Sigmoid colon (tissue), 7 donors: Measurements from ENCODE around the gene HMCN2. TPM values are rescaled to one million over a fixed set of nuclear protein-coding genes. Genes with fewer than 3 reads are reported as not detected.

Experiments
- DNase-seq: peaks from one replicate; pipeline ENCODE4 v3.0.0-alpha.2; 2019
- H3K27ac ChIP-seq, 4 donors: fragments of 200-600 bp; sonication (generic); one replicate each; pipeline ENCODE4 v1.5.1; 2016 to 2019; ENCODE audit warnings: mild to moderate bottlenecking in 1 of 4
- H3K27me3 ChIP-seq, 3 donors: fragments of 200-600 bp; sonication (generic); one replicate each; pipeline ENCODE4 v1.5.1; 2019; ENCODE audit warnings: mild to moderate bottlenecking in 1 of 3
- H3K36me3 ChIP-seq, 4 donors: fragments of 200-600 bp; sonication (generic); one replicate each; pipeline ENCODE4 v1.5.1; 2016 to 2019
- H3K4me1 ChIP-seq, 4 donors: fragments of 200-600 bp; sonication (generic); one replicate each; pipeline ENCODE4 v1.5.1; 2017 to 2019
- H3K4me3 ChIP-seq, 4 donors: fragments of 200-600 bp; sonication (generic); one replicate each; pipeline ENCODE4 v1.5.1; 2017 to 2019; ENCODE audit warnings: mild to moderate bottlenecking in 2 of 4, moderate library complexity in 1 of 4
- H3K9me3 ChIP-seq, 4 donors: fragments of 200-600 bp in 3 of 4; sonication (generic) in 3 of 4; one replicate each; pipeline versions ENCODE4 v1.5.1 to v1.6.1; 2013 to 2019
- EP300 ChIP-seq, 4 donors: sonication (generic); formaldehyde crosslinking; IDR thresholded peaks; one replicate each; pipeline ENCODE4 v1.6.1; 2017; ENCODE audit warnings: antibody characterized with exemption in 4 of 4
- POLR2A ChIP-seq, 2 donors: fragments of 450-650 bp; IDR thresholded peaks; one replicate each; pipeline ENCODE4 v1.6.1; 2016; ENCODE audit warnings: antibody characterized with exemption in 2 of 2, mild to moderate bottlenecking in 2 of 2, moderate library complexity in 2 of 2
- POLR2AphosphoS5 ChIP-seq, 4 donors: sonication (generic); formaldehyde crosslinking; IDR thresholded peaks; one replicate each; pipeline ENCODE4 v1.6.1; 2017; ENCODE audit warnings: antibody characterized with exemption in 4 of 4
- WGBS, 2 donors: extraction: QIAGEN DNeasy Blood & Tissue Kit; methylation state at CpG; one replicate each; pipeline ENCODE4 v1.1.7; 2013; 5-methylcytosine and 5-hydroxymethylcytosine counted together
- intact Hi-C: fragments of 100-400 bp; cut with DNase I; formaldehyde crosslinking; loops from one replicate; pipeline ENCODE4 v1.15.1; 2023
- polyA plus RNA-seq, 3 donors: library from polyadenylated mRNA; stranded (reverse); fragments of 200-250 nt; gene quantifications; one replicate each; pipeline ENCODE4 v1.2.3, GENCODE V29; 2013
- total RNA-seq, 4 donors: library from RNA; depleted of rRNA; stranded (reverse); fragments of >200 nt; gene quantifications; one replicate each; pipeline ENCODE4 v1.1.0, GENCODE V29; 2016
- TF ChIP-seq, protein P1 (sequence below), 4 experiments: fragments of 450-650 bp in 3 of 4; fragments of 200-600 bp in 1 of 4; IDR thresholded peaks; one replicate each; pipeline ENCODE4 v1.5.1; 2016 to 2019; ENCODE audit warnings: antibody characterized with exemption in 4 of 4, mild to moderate bottlenecking in 3 of 4, moderate library complexity in 2 of 4
- donor health status: healthy with polysubstance abuse.
- donor health status: Bipolar disorder and iron deficiency.
- donor health status: healthy.

HMCN2 gene
- total and polyA plus RNA-seq, 7 donors, result 3.6 to 106 (median 13.2) TPM

DNA sequence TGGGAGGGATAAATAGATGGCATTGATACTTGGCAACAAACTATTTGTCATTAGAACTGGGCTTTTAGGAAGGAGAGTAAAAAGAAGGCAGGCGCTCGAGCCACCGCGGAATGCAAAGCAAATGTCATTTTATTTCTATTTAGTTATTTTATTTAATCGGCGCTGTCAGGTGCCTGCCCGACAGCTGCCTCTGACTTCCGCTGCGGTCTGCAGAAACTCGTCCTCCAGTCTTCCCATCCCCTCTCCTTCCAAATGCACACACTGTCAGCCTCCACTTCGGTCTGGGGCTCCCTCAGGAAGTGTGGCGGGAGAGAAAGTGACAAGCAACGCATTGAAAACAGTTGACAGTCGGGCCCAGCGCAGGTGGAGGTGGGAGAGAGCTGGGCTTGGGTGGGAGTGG, 208.5 kb downstream of the HMCN2 start:
- peaks cover 0 to 31% (median 3%) of the 10 kb centered on the region in 4 donors for H3K36me3 ChIP-seq
- TF ChIP-seq POLR2AphosphoS5 (IDR thresholded peaks at IDR 0.05) (no peak), POLR2A (IDR thresholded peaks at IDR 0.05) (no peak), EP300 (IDR thresholded peaks at IDR 0.05) (no peak)
- TF ChIP-seq, protein P1, sequence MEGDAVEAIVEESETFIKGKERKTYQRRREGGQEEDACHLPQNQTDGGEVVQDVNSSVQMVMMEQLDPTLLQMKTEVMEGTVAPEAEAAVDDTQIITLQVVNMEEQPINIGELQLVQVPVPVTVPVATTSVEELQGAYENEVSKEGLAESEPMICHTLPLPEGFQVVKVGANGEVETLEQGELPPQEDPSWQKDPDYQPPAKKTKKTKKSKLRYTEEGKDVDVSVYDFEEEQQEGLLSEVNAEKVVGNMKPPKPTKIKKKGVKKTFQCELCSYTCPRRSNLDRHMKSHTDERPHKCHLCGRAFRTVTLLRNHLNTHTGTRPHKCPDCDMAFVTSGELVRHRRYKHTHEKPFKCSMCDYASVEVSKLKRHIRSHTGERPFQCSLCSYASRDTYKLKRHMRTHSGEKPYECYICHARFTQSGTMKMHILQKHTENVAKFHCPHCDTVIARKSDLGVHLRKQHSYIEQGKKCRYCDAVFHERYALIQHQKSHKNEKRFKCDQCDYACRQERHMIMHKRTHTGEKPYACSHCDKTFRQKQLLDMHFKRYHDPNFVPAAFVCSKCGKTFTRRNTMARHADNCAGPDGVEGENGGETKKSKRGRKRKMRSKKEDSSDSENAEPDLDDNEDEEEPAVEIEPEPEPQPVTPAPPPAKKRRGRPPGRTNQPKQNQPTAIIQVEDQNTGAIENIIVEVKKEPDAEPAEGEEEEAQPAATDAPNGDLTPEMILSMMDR (IDR thresholded peaks at IDR 0.05), result no peak
- H3K4me3 ChIP-seq, result no peak overlapping the region
- H3K9me3 ChIP-seq, result no peaks in the 10 kb centered on the region
- 49 to 80% methylated on average over 15 of the region's 15 CpGs for WGBS, 2 donors
- no peaks in the 10 kb centered on the region for H3K27me3 ChIP-seq
- intact Hi-C loops, result no loop called here
- H3K4me1 ChIP-seq, result no peaks in the 10 kb centered on the region
- H3K27ac ChIP-seq, result no peak overlapping the region
- DNase-seq, result no peak

DNA sequence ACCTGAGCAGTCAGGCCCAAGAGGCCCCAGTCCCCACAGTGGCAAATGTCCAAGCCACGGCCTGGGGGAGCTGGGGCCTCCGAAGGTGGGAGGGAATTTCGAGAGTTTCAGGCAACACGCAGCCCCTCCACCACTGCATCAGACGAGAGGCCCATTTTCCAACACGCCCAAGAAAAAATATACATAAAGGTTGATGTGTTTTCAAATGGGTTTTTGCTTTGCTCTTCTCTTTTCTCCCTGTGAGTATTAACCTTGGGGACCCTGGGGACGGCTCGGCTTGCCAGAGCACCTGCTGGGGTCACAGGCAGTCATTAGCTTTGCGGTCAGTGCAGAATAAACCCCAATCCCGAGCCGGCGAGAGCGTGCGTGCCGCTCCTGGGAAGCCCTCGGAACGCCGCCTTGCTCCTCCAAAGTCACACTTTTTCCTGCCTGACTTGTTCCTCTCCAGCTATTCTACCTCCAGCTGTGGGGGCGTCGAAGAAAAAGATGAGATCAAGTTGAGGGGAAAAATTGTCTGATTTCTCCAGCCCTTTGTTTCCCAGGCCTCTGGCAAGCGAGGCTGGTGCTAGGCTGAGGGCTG, 210.7 kb downstream of the HMCN2 start:
- Histone ChIP-seq H3K4me1 (no peaks in the 10 kb centered on the region), H3K27me3 (no peaks in the 10 kb centered on the region), H3K36me3 (peaks cover 0 to 29% (median 6%) of the 10 kb centered on the region in 4 donors), H3K4me3 (no peak overlapping the region), H3K9me3 (no peaks in the 10 kb centered on the region), H3K27ac (no peak overlapping the region)
- TF ChIP-seq POLR2AphosphoS5 (IDR thresholded peaks at IDR 0.05) (no peak), EP300 (IDR thresholded peaks at IDR 0.05) (no peak), POLR2A (IDR thresholded peaks at IDR 0.05) (no peak)
- TF ChIP-seq, protein P1 (IDR thresholded peaks at IDR 0.05), result no peak
- 82 to 89% methylated on average over 21 of the region's 21 CpGs for WGBS, 2 donors
- intact Hi-C loops, result no loop called here
- no peak for DNase-seq

DNA sequence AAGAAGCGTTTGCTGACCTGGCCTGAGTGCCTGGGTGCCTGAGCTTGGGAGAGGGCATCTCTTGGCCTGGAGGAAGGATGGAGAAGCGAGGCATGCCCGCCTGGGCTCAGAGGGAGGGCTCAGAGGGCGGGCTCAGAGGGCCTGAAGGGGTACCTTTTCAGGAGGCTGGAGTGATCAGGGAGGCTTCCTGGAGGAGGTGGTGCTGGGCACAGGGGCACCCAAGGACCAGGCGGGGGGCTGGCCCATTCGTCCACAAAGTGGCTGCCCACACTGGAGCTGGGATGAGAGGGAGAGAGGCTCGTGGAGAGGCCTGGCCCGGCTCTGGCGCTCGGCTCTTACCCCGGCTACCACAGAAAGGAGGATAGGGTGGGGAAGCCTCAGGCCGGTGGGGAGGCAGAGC, 212.0 kb downstream of the HMCN2 start:
- Histone ChIP-seq H3K27ac (no peak overlapping the region), H3K27me3 (no peaks in the 10 kb centered on the region), H3K9me3 (no peaks in the 10 kb centered on the region), H3K4me3 (no peak overlapping the region), H3K36me3 (peaks cover 0 to 23% (median 6%) of the 10 kb centered on the region in 4 donors), H3K4me1 (no peaks in the 10 kb centered on the region)
- WGBS, 2 donors, result 91 to 94% methylated on average over 12 of the region's 12 CpGs
- DNase-seq, result no peak
- TF ChIP-seq EP300 (IDR thresholded peaks at IDR 0.05), result no peak
- intact Hi-C loops, result no loop called here

DNA sequence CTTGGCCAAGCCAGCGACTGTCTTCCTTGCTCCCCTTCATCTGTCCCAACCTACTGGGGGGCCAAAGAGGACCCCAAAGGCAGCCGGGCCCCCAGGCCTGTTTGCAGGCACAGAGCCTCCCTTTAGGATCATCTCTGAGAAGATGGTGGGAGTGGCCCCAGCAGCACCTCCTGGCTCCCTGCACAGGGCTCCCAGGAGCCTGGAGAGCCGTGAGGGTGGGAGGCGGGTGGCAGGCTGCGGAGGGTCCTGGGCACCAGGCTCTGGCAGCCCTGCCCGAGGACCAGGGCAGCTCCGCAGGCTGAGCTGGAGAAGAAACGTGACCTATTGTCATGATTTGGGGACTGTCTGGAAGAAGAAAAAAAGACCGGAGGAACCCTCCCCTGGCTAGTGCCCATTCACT, 212.6 kb downstream of the HMCN2 start:
- H3K27me3 ChIP-seq, result no peaks in the 10 kb centered on the region
- DNase-seq, result no peak
- intact Hi-C loops, result no loop called here
- TF ChIP-seq, protein P1 (IDR thresholded peaks at IDR 0.05), result no peak
- TF ChIP-seq POLR2A (IDR thresholded peaks at IDR 0.05), result no peak
- no peak for TF ChIP-seq POLR2AphosphoS5 (IDR thresholded peaks at IDR 0.05)
- TF ChIP-seq EP300 (IDR thresholded peaks at IDR 0.05), result no peak
- WGBS, 2 donors, result 91 to 92% methylated on average over 9 of the region's 9 CpGs
- H3K4me1 ChIP-seq, result no peaks in the 10 kb centered on the region
- H3K27ac ChIP-seq, result no peak overlapping the region
- no peaks in the 10 kb centered on the region for H3K9me3 ChIP-seq
- no peak overlapping the region for H3K4me3 ChIP-seq
- peaks cover 0 to 23% (median 6%) of the 10 kb centered on the region in 4 donors for H3K36me3 ChIP-seq

DNA sequence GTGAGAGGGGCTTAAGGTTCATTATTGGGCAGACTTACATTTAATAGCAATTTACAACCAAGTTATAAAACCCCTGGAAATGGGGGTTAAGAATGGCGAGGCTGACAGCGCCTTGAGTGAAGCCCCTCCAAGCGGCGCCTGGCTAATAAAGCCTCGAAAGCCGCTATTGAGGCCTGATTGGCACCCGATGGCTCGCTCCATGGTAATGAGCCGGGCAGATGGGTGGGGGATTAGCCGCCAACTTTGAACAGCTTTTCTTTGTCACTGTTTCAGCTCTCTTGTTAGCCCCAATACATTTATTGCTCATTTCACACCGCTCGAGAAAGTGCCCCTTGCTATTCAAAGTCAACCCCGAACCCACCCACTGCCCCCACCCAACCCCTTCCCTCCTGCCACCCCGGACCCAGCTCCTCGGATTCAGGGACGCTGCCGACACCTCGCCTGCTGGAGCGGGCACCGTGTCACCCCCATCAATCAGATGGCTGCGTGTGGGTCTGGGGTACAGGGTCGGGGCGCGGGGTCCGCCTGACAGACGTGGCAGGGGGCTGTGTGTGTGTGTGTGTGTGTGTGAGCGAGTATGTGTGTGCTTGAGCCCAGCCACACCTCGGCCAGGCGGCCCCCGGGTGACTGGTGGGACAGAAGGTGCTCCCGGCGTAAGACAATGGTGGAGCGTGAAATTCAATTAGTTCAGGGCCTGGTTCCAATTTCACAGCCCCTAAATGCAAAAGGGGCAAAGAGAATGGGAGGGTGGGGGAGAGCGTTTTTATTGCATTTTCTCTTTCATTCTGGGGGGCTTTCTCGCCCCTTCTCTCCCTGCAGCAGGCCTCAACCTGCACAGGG, 213.4 kb downstream of the HMCN2 start:
- H3K4me3 ChIP-seq, result no peak overlapping the region
- no peaks in the 10 kb centered on the region for H3K4me1 ChIP-seq
- H3K9me3 ChIP-seq, result no peaks in the 10 kb centered on the region
- peaks cover 0 to 23% (median 6%) of the 10 kb centered on the region in 4 donors for H3K36me3 ChIP-seq
- no peak for DNase-seq
- intact Hi-C loops, result no loop called here
- TF ChIP-seq EP300 (IDR thresholded peaks at IDR 0.05) (no peak), POLR2AphosphoS5 (IDR thresholded peaks at IDR 0.05) (no peak), POLR2A (IDR thresholded peaks at IDR 0.05) (no peak)
- TF ChIP-seq, protein P1 (IDR thresholded peaks at IDR 0.05), result no peak
- WGBS, 2 donors, result 85 to 90% methylated on average over 35 of the region's 35 CpGs
- no peak overlapping the region for H3K27ac ChIP-seq
- no peaks in the 10 kb centered on the region for H3K27me3 ChIP-seq
